Esophagus (tissue), 2 donors: ENCODE data around the gene ZBTB4. TPM values are rescaled to one million over a fixed set of nuclear protein-coding genes. Genes with fewer than 3 reads are reported as not detected.

Experiments used
- H3K27ac ChIP-seq, 2 donors: one replicate each; pipeline ENCODE4 v1.5.1; 2013; ENCODE audit warnings: low read depth in 2 of 2, mild to moderate bottlenecking in 2 of 2, inconsistent platforms in 1 of 2, low read length in 1 of 2, moderate library complexity in 1 of 2
- H3K27me3 ChIP-seq, 2 donors: one replicate each; pipeline ENCODE4 v1.6.1; 2013; ENCODE audit warnings: low read length in 2 of 2, control low read depth in 1 of 2, mild to moderate bottlenecking in 1 of 2; ENCODE audit not compliant: insufficient read depth in 2 of 2, control insufficient read depth in 1 of 2
- H3K36me3 ChIP-seq, 2 donors: one replicate each; pipeline ENCODE4 v1.6.1; 2013; ENCODE audit warnings: low read length in 1 of 2; ENCODE audit not compliant: control insufficient read depth in 2 of 2, insufficient read depth in 2 of 2
- H3K4me1 ChIP-seq, 2 donors: one replicate each; pipeline ENCODE4 v1.6.1; 2013; ENCODE audit warnings: low read length in 1 of 2; ENCODE audit not compliant: control insufficient read depth in 2 of 2, insufficient read depth in 2 of 2
- H3K4me3 ChIP-seq, 2 donors: one replicate each; pipeline ENCODE4 v1.5.1; 2013; ENCODE audit warnings: low read length in 2 of 2, mild to moderate bottlenecking in 2 of 2, low read depth in 1 of 2, moderate library complexity in 1 of 2
- H3K9me3 ChIP-seq, 2 donors: one replicate each; pipeline ENCODE4 v1.6.1; 2013; ENCODE audit warnings: mild to moderate bottlenecking in 2 of 2, low read depth in 1 of 2, low read length in 1 of 2, moderate library complexity in 1 of 2; ENCODE audit not compliant: control insufficient read depth in 2 of 2, insufficient read depth in 1 of 2
- WGBS, 2 donors: extraction: QIAGEN DNeasy Blood & Tissue Kit; methylation state at CpG; one replicate each; pipeline ENCODE4 v1.1.7; 2013; 5-methylcytosine and 5-hydroxymethylcytosine counted together
- polyA plus RNA-seq, 2 donors: library from polyadenylated mRNA; stranded (reverse); fragments of 200-250 nt; gene quantifications; one replicate each; pipeline ENCODE4 v1.2.3, GENCODE V29; 2013
- donor health status: healthy with polysubstance abuse.
- donor health status: Bipolar disorder and iron deficiency.

Gene ZBTB4
- polyA plus RNA-seq, 2 donors = 15.5 to 19.1 TPM

GRCh38 chr17:7466318-7466638, 13.2 kb downstream of the ZBTB4 start:
- H3K27ac ChIP-seq = peak overlapping the region in 1 of 2 donors; percentile 17
- H3K36me3 ChIP-seq = peaks cover 0 to 34% of the 10 kb centered on the region in 2 donors

GRCh38 chr17:7465597-7466275, 13.7 kb downstream of the ZBTB4 start:
- no peaks in the 10 kb centered on the region for H3K27me3 ChIP-seq
- no peaks in the 10 kb centered on the region for H3K4me1 ChIP-seq
- no peak overlapping the region for H3K27ac ChIP-seq
- peaks cover 0 to 2% of the 10 kb centered on the region in 2 donors for H3K9me3 ChIP-seq
- H3K36me3 ChIP-seq = peaks cover 0 to 34% of the 10 kb centered on the region in 2 donors
- H3K4me3 ChIP-seq = no peak overlapping the region
- 89% methylated on average over 33 of the region's 33 CpGs for WGBS, 2 donors

More at GRCh38 chr17:7466318-7466638, 13.2 kb downstream of the ZBTB4 start:
- Histone ChIP-seq H3K9me3 (peaks cover 0 to 2% of the 10 kb centered on the region in 2 donors), H3K27me3 (no peaks in the 10 kb centered on the region), H3K4me1 (no peaks in the 10 kb centered on the region), H3K4me3 (no peak overlapping the region)
- 85 to 89% methylated on average over 9 of the region's 9 CpGs for WGBS, 2 donors

GRCh38 chr17:7464081-7464480, 15.3 kb downstream of the ZBTB4 start:
- no peaks in the 10 kb centered on the region for H3K27me3 ChIP-seq
- H3K4me3 ChIP-seq = no peak overlapping the region
- WGBS, 2 donors = 56 to 67% methylated on average over 9 of the region's 9 CpGs
- peak overlapping the region in 1 of 2 donors; percentile 79 for H3K27ac ChIP-seq
- no peaks in the 10 kb centered on the region for H3K4me1 ChIP-seq
- H3K9me3 ChIP-seq = peaks cover 0 to 2% of the 10 kb centered on the region in 2 donors
- peaks cover 0 to 34% of the 10 kb centered on the region in 2 donors for H3K36me3 ChIP-seq

GRCh38 chr17:7463372-7463846, 16.0 kb downstream of the ZBTB4 start:
- peaks cover 0 to 2% of the 10 kb centered on the region in 2 donors for H3K9me3 ChIP-seq
- 86 to 91% methylated on average over 14 of the region's 14 CpGs for WGBS, 2 donors
- no peaks in the 10 kb centered on the region for H3K27me3 ChIP-seq
- peaks cover 0 to 34% of the 10 kb centered on the region in 2 donors for H3K36me3 ChIP-seq
- H3K27ac ChIP-seq = peak overlapping the region in 1 of 2 donors; percentile 79
- H3K4me1 ChIP-seq = no peaks in the 10 kb centered on the region
- H3K4me3 ChIP-seq = no peak overlapping the region

GRCh38 chr17:7462474-7463371, 16.7 kb downstream of the ZBTB4 start:
- Histone ChIP-seq H3K4me1 (no peaks in the 10 kb centered on the region), H3K27ac (no peak overlapping the region), H3K27me3 (no peaks in the 10 kb centered on the region), H3K4me3 (no peak overlapping the region), H3K36me3 (peaks cover 0 to 34% of the 10 kb centered on the region in 2 donors), H3K9me3 (peaks cover 0 to 2% of the 10 kb centered on the region in 2 donors)
- 87 to 89% methylated on average over 36 to 44 of the region's 44 CpGs for WGBS, 2 donors

GRCh38 chr17:7460850-7461660, 18.4 kb downstream of the ZBTB4 start:
- no peak overlapping the region for H3K27ac ChIP-seq
- no peaks in the 10 kb centered on the region for H3K9me3 ChIP-seq
- no peaks in the 10 kb centered on the region for H3K27me3 ChIP-seq
- peaks cover 0 to 4% of the 10 kb centered on the region in 2 donors for H3K4me1 ChIP-seq
- peaks cover 0 to 25% of the 10 kb centered on the region in 2 donors for H3K36me3 ChIP-seq
- H3K4me3 ChIP-seq = no peak overlapping the region
- 93 to 94% methylated on average over 7 of the region's 7 CpGs for WGBS, 2 donors

GRCh38 chr17:7459961-7460545, 19.4 kb downstream of the ZBTB4 start:
- Histone ChIP-seq H3K36me3 (peaks cover 0 to 21% of the 10 kb centered on the region in 2 donors), H3K4me3 (no peak overlapping the region), H3K27ac (no peak overlapping the region), H3K4me1 (peaks cover 0 to 4% of the 10 kb centered on the region in 2 donors), H3K27me3 (no peaks in the 10 kb centered on the region), H3K9me3 (no peaks in the 10 kb centered on the region)
- WGBS, 2 donors = 69 to 70% methylated on average over 3 of the region's 3 CpGs

- no peaks in the 10 kb centered on the region for H3K9me3 ChIP-seq
- H3K4me3 ChIP-seq = no peak overlapping the region
- 86 to 94% methylated on average over 7 of the region's 7 CpGs for WGBS, 2 donors
- peaks cover 0 to 6% of the 10 kb centered on the region in 2 donors for H3K27me3 ChIP-seq
- no peaks in the 10 kb centered on the region for H3K36me3 ChIP-seq
- H3K4me1 ChIP-seq = peaks cover 3 to 22% of the 10 kb centered on the region in 2 donors
- no peak overlapping the region for H3K27ac ChIP-seq
Observed at GRCh38 chr17:7448461-7448860, 31.0 kb downstream of the ZBTB4 start.

- 6 to 10% methylated on average over 16 of the region's 16 CpGs for WGBS, 2 donors
- Histone ChIP-seq H3K9me3 (no peaks in the 10 kb centered on the region), H3K4me3 (peak overlapping the region; percentile 38 to 48), H3K36me3 (no peaks in the 10 kb centered on the region), H3K27me3 (peaks cover 0 to 6% of the 10 kb centered on the region in 2 donors), H3K27ac (peak overlapping the region; percentile 9 to 11), H3K4me1 (peaks cover 3 to 22% of the 10 kb centered on the region in 2 donors)
Observed at GRCh38 chr17:7445619-7445968, 33.8 kb downstream of the ZBTB4 start.
